Measurements from ENCODE around the gene LRRN2.
A peak's percentile ranks its signal among the peaks of the same experiment; 100 is the strongest.

The LRRN2 gene

DNA sequence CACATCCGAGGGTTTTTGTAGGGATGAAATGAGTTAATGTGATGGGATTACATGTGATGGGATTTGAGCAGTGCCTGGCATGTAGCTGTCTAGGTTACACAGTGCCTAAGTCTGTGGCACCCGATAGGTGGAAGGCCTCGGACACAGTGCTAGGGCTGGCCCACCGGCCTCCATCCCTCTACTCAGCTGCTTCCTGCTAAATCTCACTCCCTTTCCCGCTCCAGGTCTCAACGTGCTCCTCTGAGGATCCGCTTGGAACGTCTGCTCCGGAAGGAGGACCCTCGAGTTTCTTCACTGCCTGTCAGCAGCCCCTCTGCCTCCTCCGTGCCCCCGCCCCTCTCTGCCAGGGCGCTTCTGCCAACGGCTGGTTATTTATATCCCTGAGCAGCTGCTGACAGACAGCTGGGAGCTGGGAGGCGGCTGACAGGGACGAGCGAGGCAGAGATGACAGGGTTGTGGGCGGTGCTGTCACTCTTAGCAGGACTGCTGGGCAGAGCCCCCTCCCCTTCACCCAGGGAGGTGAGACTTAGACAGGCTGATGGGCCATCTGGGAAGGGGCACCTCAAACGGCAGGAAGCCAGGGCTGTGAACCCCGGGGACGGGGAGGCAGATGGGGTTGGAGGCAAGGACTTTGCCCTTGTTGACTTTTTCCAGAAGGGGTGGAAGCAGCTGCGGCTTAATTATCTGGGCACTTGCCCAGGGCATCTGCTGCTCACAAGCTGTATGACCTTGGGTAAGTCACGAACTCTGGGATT is 26.6 kb upstream of the LRRN2 start:
- DNase-seq = no peak

DNA sequence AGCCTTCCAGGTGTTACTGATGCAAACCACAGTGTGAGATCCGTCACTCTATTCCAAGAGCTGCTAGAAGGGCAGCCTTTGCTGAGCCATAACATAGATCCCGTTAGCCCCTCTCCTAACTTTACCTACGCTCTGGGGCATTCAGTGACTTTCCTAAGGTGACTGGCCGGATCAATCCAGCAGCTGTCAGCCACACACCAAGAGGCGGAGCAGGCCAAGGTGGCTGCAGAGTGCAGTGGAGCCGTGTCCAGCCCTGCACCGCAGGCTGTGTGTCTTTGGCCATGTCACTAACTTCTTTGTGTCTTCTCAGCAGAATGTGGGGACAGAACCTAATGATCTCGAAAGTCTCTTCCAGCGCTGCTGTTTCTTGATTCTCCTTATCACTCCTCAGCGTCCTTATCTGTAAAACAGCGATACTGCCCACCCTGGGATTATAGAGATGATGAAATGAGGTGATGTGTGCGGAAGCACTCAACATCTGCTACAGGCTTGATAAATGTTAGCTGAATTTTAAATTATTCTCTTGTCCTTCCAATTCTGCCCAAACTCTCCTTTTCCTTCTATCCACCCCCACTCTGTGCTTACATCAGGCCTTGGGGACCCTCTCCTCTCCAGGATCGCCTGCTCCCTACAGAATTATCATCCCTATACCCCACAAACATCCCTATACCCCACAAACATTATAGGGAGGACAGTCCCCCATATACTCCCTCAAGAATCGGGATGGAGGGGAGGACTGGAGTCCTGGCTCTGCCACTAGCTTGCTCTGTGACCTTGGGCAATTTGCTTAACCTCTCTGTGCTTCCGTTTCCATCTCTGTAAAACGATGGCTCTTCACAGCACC is 25.8 kb upstream of the LRRN2 start:
- no peak for DNase-seq

DNA sequence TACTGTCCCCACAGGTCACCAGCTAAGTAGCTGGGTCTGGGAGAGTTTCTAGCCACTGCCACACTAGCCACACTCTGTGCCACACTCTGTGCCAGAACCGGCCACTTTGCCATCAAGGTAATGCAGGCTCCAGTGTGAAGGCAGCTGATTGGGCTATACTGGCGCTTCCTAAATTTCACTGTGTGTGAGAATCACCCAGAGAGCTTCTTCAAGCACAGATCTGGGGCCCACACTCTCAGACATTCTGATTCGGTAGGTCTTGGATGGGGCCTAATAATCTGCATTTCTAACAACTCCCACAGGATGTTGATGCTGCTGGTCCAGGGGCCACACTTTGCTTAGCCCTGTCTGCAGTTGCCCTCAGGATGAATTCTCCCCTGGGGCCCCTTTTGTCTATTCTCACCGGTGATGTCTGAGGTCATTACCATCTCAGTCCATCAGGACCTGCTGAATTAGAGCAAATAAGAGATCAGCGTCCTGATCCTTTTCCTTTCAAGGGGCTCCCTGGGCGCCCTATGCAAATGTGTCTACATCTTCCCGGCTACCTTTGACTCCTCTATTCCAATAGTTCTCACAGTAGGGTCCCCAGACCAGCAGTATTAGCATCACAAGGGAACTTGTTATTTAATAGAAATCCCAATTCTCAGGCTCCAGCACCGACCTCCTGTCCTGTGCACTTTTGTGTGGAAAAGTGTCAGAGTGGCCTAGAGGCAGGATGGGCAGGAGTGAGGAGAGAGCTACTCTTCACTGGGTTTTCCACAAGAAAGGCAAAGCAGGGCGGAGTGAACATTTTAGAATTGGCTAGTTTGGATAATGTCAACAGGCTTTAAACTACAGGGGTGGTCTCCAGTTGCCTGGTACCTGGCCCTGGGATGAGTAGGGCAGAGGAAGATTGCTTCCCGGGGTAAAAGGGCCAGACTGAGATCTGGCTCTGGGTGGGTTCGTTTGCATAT is 24.7 kb upstream of the LRRN2 start:
- DNase-seq = no peak

DNA sequence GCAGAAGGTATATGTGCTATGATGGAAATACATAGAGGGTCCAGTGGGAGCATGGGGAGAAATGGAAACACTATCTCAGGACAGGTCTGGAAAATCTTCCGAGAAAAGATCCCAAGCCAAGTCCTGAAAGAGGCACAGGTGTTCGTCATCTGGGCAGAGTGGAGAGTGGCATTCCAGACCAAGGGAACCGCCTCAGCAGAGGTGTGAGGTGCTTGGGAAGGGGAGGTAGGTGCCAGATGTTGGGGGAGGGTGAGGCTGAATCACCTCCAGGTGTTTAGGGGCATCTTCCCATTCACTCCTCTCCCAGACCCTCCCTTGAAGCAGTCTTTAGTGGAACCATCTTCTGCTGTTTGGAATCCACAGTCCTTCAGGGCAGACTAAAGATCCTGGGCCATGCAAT is 23.5 kb upstream of the LRRN2 start:
- no peak for DNase-seq

DNA sequence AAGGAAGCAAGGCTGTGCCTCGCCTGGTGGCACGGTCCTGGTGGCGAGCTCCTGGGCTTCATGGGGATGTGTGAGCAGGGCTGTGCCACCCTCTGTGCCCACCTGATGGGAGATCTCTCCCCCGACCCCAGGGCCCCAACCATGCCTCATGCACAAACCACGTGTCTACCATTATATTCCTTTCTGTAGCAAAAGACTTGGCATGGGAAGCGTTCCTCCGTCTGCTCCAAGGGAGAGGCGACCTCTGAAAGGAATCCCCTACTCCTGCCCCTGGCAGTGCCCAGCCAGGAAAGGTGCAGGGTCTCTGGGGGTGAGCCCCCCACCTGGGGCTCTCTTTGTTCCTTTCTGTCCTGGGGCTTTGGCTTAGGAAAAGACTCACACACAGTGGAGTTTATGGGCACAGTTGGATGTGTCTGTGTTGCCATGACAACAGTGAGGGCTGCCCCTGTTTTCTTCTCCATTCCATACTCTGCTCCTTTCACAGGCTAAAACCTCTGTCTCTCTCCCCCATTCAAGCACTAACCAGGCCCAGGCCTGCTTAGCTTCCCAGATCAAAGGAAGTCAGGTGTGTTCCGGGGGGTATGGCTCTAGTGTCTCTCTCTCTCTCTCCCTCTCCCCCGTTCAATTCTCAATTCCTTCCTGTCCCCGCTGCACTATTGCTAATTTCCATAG is 21.4 kb upstream of the LRRN2 start:
- DNase-seq = no peak

DNA sequence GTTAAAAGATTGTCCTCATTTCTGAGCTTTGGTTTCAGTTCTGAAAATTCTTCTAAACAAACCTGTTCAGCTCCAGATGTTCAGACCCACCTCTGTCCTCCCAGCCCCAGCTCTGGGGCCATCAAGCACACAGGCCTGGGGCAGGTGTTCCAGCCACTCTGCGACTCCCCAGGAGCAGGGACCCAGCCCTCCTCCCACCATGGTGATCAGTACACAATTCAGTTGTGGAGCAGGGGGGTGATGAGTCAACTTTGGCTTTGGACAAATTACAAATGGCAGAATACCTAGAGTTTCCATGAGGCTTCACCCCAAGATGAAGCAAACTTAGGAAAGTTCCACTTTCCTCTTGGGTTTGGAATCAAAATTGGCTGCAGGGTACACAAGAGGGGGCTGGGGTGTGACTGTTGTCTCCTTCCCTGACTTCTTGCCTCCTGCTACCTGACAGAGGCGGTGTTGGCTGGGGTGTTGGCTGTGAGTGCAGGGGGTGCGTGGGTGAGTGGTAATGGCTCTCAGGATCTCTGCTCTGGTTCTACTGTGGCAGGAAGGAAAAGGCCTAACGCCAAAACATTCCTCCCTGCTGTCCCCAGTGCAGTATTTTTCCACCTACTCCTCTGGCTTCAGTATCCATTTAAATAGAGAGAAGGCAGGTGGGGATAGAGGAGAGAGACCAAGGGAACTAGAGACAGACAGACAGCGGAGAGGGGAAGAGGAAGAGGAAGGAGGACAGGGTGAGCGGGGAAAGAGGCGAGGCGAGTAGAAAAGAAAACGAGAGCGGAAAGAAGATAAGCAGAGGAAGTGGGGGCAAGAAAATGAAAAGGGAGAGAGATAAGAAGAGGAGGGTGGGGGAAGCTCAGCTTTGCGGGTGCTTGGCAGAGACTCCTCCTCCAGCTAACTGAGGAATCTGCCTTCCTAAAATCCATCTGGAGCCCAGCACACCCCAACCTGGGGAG is 20.6 kb upstream of the LRRN2 start:
- DNase-seq = no peak

DNA sequence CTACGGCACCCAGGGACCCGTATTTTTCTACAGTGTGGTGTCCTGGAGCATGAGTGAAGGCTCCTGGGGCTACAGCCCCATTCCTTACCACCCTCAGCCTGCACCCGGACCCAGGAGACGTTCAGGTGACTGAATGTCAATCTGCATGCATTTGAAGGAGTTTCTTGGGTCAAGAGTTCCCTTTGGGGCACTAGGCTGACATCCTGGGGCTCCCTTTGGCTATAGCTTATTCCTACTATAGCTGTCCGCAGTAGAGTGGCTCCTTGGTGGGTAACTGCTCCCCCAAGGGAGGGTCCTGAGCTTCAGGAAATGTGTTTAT is 19.9 kb upstream of the LRRN2 start:
- DNase-seq = no peak

DNA sequence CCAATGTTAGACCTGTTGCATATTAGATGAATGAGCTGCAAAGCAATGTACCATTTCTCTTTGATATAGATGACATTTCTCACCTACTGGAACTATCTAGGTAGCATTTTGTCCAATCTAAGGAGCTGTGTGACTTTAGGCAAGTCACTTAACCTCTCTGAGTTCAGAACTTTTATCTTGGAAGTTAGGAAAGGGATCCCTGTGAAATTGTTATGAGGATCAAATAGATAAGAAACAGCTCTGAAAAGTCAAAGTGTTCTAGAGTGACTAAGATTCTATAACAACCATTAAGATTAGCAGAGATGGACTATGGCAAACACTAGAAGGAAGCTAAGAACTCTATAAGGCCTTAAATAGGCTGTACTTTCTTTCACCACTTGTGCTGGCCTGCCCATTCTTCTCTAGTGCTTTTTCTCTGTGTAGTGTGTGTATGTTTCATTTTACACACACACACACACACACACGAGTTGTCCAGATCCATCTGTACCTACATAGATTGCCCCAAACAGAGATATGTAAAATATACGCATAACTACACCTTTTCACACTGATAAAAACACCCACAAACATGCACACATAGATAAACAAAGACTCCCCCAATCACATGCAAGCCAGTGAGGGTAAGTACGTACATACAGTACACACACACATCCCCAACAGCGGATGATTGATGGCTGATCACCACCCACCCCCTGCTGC is 19.4 kb upstream of the LRRN2 start:
- DNase-seq = no peak

DNA sequence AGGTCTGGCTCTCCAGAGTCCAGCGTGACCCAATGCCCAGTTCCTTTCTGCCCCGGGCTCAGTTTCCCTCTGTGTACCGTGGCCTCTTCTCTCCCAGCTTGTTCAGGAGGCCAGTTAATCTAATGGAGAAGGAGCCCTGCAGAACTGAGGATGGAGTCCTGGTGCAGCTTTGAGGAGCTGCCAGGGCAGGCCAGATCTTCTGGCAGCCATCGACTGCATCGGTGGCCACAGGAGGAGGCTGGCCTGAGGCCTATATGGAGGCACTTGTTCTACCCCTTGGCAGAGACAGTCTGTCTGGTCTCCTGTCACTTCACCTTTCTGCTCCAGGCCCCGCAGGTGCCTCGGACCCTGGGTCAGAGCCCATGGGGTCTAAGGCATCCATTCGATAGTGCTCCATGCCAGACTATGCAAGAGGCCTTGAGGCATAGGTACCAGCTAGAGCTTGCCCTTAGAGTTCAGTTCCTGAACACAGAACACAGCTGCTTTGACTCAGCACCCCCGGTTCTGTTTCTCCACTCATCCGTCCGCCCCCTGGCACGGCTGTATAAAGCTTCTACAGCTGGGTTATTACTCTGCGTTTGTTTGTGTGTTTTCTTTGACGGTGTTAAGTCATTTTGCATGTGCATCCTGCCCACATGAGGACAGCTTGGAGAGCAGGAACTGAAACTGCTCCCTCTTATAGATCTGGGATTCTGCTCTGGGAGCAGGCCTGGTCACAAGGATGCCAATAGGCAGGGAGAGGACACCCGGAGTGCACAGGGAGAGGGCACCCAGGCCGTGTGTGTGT is 18.5 kb upstream of the LRRN2 start:
- DNase-seq = no peak

DNA sequence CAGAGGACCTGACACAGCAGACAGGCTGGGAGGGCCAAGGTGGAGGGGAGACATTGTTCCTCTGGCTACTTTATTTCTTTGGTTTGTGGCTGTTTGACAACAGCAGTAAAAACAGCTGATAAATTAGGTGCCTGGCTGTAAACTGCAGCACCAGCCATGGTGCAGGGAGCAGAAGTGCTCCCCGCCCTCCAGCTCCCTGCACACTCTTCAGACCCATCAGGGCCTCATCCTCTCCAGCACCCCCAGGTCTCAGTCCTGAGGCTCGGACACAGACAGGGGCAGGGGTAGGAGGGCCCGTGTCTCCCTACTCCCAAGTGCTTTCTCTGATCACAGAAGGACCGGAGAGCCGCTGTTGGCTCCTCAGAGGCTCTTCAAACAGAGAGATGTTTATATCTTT is 17.7 kb upstream of the LRRN2 start:
- DNase-seq = no peak

DNA sequence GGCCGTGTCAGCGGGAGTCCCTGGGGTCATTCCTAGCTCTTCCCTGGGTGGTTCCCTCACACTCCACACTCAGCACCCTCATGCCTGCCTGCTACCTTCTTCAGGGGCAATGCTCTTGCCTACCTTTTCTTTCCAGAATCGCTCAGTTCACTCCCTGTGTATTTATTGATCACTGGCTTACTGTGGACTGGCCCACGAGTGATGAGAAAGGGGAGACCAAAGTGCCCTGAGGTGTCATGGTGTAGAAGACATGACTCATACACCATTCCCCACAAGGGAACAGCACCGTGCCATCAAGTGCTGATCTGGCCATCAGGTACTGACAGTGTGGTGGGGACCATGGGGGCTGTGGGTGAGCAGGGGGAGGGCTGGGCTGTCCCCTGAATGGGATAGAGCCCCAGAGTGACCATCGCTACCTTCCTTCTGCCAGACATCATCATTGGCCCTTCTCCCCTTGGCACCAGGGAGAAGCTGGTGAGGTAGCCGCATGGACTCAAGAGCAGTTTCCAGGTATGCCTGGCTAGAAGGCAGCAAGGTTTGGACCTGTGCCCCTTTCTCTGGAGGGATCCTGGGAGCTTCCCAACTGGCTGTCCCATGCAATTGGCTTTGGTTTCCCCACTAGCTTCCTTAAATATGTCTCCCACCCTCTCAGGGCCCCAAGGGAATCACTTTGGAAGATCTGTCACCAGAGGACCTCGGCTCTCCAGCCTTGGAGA is 17.2 kb upstream of the LRRN2 start:
- no peak for DNase-seq

DNA sequence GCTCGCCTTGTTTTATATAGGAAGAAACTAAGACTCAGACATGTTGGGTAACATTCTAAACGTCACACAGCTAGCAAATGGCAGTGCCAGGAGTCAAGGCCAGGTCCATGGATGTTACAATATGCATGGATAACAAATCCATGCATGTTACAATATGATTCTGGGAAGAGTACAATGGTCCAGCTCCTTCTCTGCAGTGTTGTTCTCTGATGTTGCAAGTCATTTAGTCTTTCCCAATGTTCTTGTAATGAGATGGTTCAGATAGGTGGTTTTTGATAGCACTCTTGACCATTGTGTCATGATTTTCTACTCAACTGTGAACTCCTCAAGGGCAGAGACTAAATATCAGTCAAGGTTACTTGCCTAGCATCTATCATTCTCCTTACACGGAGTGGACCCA is 15.7 kb upstream of the LRRN2 start:
- DNase-seq = no peak

DNA sequence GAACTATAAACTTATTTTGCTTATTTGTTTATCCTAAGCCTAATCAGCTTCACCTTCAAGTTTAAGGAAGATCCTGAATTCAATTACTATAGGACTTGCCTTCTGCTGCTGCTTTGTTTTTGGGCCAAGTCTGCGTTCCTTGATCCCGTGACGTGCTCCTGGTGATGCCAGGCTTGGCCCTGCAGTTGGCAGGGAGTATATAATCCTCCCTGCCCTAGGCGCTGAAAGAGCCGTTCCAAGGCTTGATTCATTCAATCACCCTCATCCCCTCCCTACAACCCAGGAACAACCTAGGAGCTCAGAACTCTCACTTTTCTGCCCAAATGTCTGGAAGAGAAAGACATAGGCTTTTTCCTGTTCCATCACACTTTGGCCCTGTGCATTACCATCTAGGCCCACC is 12.4 kb upstream of the LRRN2 start:
- DNase-seq = no peak

DNA sequence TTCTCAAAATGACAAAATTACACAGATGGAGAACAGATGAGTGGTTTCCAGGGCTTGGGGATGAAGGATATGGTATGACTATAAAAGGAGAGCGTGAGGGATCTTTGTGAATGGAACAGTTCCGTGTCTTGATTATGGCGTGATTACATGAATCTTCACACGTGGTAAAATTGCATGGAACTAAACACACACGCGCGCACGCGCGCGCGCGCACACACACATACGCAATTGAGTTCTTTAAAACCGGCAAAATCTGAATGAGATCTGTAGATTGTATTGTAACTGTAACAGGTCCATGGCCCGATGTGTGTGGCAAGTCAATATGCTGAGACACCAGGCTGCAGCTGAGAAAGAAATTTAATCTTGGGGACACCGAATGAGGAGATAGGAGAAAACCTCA is 11.1 kb upstream of the LRRN2 start:
- DNase-seq = no peak

DNA sequence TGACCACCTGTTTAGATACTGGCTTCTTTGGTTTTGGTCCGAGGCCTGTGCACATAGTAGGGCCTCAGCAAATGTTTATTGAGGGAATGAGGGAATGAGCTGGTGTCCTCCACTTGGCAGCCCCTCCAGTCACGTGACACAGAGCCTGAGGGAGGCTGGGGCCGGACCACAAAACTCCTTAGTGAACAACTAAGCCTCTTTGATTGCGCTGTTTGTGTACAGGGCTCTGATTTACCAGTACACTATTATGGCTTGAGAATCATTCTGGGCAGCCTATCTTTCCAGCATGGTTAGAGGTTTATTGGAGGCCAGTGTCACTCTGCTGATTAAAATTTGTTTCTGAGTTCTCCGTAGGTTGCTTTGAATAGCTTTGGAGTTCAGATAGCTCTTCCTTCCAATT is 10.2 kb upstream of the LRRN2 start:
- no peak for DNase-seq

DNA sequence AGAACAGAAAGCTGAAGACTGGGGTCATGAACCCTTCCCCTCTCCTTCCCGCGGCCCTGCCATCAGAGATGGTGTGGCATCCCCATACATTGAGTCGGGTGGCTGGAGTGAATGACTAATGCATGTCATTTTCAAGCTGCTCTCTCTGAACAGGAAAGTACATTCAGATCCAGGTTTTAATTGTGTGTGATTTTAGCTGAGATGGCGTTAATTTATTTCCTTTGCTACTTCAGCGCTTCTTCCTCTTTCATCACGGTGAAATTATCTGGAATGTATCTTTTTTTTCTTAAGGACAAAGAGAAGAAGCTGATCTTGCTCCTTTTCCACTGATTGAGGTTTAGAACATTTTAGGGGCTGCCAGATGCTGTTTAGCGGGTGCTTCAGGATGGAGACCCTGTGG is 8.6 kb upstream of the LRRN2 start:
- DNase-seq = no peak

DNA sequence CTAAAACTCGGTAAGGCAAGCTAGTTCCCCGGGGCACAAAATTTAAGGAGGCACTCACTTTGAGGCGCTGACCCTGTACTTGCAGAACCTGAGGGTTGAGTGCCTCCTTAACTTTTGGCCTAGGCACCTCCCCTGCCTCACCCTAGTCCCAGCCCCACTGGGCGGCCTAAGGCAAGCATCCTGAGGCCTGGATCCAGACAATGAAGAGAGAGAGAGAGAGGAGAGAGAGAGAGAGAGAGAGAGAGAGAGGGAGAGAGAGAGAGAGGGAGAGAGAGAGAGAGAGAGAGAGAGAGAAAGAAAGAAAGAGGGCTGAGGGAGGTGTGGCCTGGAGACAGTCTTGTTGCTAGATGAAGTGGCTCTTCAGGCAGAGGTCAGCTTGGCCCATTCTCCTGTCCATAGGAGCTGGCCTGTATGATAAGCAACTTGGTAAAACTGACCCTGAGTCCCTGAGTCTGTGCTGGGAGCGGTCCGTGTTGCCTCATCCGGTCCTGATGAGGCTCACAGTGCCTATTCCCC is 7.4 kb upstream of the LRRN2 start:
- DNase-seq = no peak

DNA sequence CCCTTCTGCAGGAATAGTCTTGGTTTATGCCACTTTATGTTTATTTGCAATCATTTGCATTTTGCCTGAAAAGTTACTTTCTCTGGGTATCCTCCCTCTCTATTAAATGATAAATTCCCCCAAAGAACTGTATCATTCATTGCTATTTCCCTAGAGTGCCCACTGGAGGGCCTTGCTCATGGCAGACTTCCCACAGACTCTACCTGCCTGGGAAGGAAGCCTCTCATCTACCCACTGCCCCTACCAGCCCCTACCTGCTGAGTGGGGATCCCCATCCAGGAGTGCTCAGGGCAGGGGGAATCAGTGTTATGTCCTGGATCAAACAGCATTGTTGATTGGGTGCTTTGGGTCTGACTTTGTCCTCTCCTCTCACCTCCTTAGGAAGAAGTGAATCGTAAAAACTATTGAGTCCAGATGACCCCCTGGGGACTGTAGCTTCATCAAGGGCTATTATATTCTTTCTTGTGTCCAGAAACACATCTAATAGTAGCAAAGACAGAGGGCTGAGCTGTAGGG is 6.8 kb upstream of the LRRN2 start:
- DNase-seq = no peak

DNA sequence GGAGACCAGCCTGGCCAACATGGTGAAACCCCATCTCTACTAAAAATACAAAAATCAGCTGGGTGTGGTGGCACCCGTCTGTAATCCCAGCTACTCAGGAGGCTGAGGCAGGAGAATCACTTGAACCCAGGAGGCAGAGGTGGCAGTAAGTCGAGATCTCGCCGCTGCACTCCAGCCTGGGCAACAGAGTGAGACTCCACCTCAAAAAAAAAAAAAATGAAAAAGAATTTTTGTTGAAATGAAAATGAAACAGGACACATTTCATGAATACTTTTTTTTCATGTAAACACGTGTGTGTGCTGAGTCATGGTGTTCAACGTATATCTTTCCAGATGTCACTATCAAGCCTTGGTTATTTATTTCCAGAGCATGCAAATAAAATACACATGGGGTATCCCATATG is 5.8 kb upstream of the LRRN2 start:
- DNase-seq = peak in 1 of 5 donors; percentile 54

Data from T-helper 1 cell (primary cell).